GM19438 (cell line): ENCODE results near the gene SPA17.
A peak's percentile ranks its signal among the peaks of the same experiment; 100 is the strongest.

Experiments
- ATAC-seq: cut with Tn5 transposase; IDR thresholded peaks from one replicate; pipeline ENCODE4 v1.9.1; 2021; ENCODE audit warnings: low read depth; ENCODE audit not compliant: unreplicated experiment

SPA17 gene

GRCh38 chr11:124673333-124674167, at the start of gene SPA17, which contains the start of gene SIAE:
SPA17 (plus strand) TSS chr11:124673904; CDS start chr11:124675265, 1,361 bp downstream.
SIAE (minus strand) TSS chr11:124673739; CDS start chr11:124673708, 31 bp downstream.
- peak; percentile 91 for ATAC-seq

GRCh38 chr11:124625504-124626168, 48.1 kb upstream of the SPA17 start:
- no peak for ATAC-seq

- ATAC-seq, result no peak
These were observed 46.2 kb upstream of the SPA17 start for GRCh38 chr11:124627546-124627945.

GRCh38 chr11:124629961-124630360, 43.7 kb upstream of the SPA17 start:
- no peak for ATAC-seq

GRCh38 chr11:124633355-124633754, 40.3 kb upstream of the SPA17 start:
- no peak for ATAC-seq

- no peak for ATAC-seq
These were observed 37.8 kb upstream of the SPA17 start for GRCh38 chr11:124635932-124636331.

GRCh38 chr11:124638500-124638899, 35.2 kb upstream of the SPA17 start:
- ATAC-seq, result no peak

GRCh38 chr11:124639186-124639585, 34.5 kb upstream of the SPA17 start:
- ATAC-seq, result no peak

- ATAC-seq, result no peak
These were observed 33.0 kb upstream of the SPA17 start for GRCh38 chr11:124640666-124641065.

GRCh38 chr11:124642628-124643027, 31.1 kb upstream of the SPA17 start:
- ATAC-seq, result no peak

- ATAC-seq, result no peak
These were observed 30.6 kb upstream of the SPA17 start for GRCh38 chr11:124643042-124643604.

- ATAC-seq, result no peak
These were observed 29.9 kb upstream of the SPA17 start for GRCh38 chr11:124643605-124644425.

GRCh38 chr11:124644426-124645280, 29.1 kb upstream of the SPA17 start:
- no peak for ATAC-seq

GRCh38 chr11:124646148-124646547, 27.6 kb upstream of the SPA17 start:
- no peak for ATAC-seq

- no peak for ATAC-seq
These were observed 25.1 kb upstream of the SPA17 start for GRCh38 chr11:124648610-124649009.

GRCh38 chr11:124656774-124657630, 16.7 kb upstream of the SPA17 start:
- ATAC-seq, result no peak

- no peak for ATAC-seq
These were observed 15.8 kb upstream of the SPA17 start for GRCh38 chr11:124657904-124658303.

GRCh38 chr11:124658501-124658900, 15.2 kb upstream of the SPA17 start:
- ATAC-seq, result no peak

- ATAC-seq, result no peak
These were observed 14.7 kb upstream of the SPA17 start for GRCh38 chr11:124658986-124659385.
